HEK293T (cell line): ENCODE results near the gene IGSF8.

Experiments used
- BHLHE40 ChIP-seq: fragments of 450-650 bp; IDR thresholded peaks from 2 replicates; pipeline ENCODE4 v1.6.1; 2016; ENCODE audit warnings: mild to moderate bottlenecking, moderate library complexity, borderline replicate concordance
- FOXM1 ChIP-seq: fragments of 450-650 bp; IDR thresholded peaks from 2 replicates; pipeline ENCODE4 v1.6.1; 2017; ENCODE audit warnings: mild to moderate bottlenecking, borderline replicate concordance
- SP1 ChIP-seq: fragments of 450-650 bp; IDR thresholded peaks from 2 replicates; pipeline ENCODE4 v1.6.1; 2017

DNA sequence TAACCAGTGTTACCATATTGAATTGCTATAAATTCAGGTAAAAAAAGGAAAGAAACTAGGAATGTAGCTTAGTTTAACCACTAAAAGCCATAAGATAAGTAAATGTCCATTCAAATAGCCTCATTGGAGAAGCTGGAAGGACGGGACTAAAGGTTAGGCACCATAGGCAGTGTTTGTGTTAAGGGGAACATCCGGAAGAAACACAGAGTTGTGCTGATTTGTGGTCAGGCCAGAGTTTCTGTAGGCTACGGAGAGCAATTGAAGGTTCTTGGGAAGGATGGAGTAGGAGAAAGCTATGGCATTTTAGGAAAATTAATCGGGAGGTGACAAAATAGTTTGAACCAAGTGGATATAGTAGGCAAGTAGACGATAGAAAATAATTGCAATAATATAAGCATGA lies 27.1 kb downstream of the IGSF8 start:
- TF ChIP-seq BHLHE40 (no peak), FOXM1 (no peak), SP1 (no peak)
